Type B pancreatic cell (in vitro differentiated cells): Measurements from ENCODE around the gene AHRR. TPM values are rescaled to one million over a fixed set of nuclear protein-coding genes. Genes with fewer than 3 reads are reported as not detected.

Experiments used
- DNase-seq: peaks from one replicate; pipeline ENCODE4 v3.0.0; 2021; ENCODE audit warnings: mixed read lengths; ENCODE audit not compliant: unreplicated experiment; ENCODE audit errors: extremely low spot score
- H3K27ac Mint-ChIP-seq: 2 replicates; pipeline ENCODE4 v1.8.0; 2021; ENCODE audit warnings: mild to moderate bottlenecking, mixed read lengths
- H3K27me3 Mint-ChIP-seq: 2 replicates; pipeline ENCODE4 v1.8.0; 2021; ENCODE audit warnings: mixed read lengths
- H3K36me3 Mint-ChIP-seq: 2 replicates; pipeline ENCODE4 v1.8.0; 2021; ENCODE audit warnings: mixed read lengths
- H3K4me1 Mint-ChIP-seq: one replicate; pipeline ENCODE4 v1.8.0; 2021; ENCODE audit warnings: mixed read lengths; ENCODE audit not compliant: unreplicated experiment
- H3K4me3 Mint-ChIP-seq: 2 replicates; pipeline ENCODE4 v1.8.0; 2021; ENCODE audit warnings: mild to moderate bottlenecking, mixed read lengths
- H3K9me3 Mint-ChIP-seq: 2 replicates; pipeline ENCODE4 v1.8.0; 2021; ENCODE audit warnings: mixed read lengths
- total RNA-seq: library from RNA; stranded (reverse); gene quantifications from 2 replicates; pipeline ENCODE4 v1.2.1, GENCODE V29; 2021; ENCODE audit warnings: low replicate concordance
- TF ChIP-seq, protein P1 (sequence below): fragments of 200-600 bp; sonication (generic); conservative IDR thresholded peaks from 2 replicates; pipeline ENCODE4 v1.5.0; 2021; ENCODE audit warnings: antibody characterized with exemption, mild to moderate bottlenecking

Gene AHRR
- total RNA-seq, 1 donor from 2014 or later = 13.4 TPM

DNA sequence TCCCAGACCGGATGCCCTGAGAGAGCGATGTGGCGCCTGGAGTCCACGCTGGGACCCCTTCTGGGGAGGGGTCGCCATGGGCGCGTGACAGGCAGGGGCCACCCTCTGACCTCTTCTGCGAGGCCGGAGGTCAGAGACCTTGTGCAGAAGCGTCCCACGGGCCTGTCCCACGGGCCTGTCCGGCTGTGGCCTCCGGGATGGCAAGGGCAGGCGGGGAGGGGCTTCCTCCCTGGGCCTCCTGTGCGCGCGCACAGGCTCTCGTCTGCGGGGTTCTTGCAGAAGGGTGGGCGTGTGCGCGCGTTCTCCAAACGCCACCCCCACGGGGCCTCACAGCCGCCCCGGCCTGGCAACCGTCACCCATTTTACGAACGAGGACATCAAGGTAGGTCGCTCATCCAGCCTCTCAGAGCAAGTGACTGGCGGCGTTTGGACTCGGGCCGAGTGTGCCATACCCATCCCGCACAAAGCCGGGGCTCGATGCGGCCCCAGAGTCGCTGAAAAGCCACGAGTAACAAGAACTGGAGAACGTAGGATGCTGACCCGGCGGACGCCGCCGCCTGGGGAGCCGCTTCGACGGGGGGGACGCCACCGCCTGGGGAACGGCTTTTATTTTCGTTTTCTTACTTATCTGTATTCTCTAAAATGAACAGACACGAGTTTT lies 897 bp downstream of the AHRR start:
- Mint-ChIP-seq H3K4me3 (no peak overlapping the region), H3K4me1 (no peaks in the 10 kb centered on the region), H3K27me3 (peaks cover 47% of the 10 kb centered on the region), H3K27ac (no peak overlapping the region), H3K9me3 (no peaks in the 10 kb centered on the region), H3K36me3 (peaks cover 3% of the 10 kb centered on the region)
- TF ChIP-seq, protein P1, sequence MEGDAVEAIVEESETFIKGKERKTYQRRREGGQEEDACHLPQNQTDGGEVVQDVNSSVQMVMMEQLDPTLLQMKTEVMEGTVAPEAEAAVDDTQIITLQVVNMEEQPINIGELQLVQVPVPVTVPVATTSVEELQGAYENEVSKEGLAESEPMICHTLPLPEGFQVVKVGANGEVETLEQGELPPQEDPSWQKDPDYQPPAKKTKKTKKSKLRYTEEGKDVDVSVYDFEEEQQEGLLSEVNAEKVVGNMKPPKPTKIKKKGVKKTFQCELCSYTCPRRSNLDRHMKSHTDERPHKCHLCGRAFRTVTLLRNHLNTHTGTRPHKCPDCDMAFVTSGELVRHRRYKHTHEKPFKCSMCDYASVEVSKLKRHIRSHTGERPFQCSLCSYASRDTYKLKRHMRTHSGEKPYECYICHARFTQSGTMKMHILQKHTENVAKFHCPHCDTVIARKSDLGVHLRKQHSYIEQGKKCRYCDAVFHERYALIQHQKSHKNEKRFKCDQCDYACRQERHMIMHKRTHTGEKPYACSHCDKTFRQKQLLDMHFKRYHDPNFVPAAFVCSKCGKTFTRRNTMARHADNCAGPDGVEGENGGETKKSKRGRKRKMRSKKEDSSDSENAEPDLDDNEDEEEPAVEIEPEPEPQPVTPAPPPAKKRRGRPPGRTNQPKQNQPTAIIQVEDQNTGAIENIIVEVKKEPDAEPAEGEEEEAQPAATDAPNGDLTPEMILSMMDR = no peak
- no peak for DNase-seq

DNA sequence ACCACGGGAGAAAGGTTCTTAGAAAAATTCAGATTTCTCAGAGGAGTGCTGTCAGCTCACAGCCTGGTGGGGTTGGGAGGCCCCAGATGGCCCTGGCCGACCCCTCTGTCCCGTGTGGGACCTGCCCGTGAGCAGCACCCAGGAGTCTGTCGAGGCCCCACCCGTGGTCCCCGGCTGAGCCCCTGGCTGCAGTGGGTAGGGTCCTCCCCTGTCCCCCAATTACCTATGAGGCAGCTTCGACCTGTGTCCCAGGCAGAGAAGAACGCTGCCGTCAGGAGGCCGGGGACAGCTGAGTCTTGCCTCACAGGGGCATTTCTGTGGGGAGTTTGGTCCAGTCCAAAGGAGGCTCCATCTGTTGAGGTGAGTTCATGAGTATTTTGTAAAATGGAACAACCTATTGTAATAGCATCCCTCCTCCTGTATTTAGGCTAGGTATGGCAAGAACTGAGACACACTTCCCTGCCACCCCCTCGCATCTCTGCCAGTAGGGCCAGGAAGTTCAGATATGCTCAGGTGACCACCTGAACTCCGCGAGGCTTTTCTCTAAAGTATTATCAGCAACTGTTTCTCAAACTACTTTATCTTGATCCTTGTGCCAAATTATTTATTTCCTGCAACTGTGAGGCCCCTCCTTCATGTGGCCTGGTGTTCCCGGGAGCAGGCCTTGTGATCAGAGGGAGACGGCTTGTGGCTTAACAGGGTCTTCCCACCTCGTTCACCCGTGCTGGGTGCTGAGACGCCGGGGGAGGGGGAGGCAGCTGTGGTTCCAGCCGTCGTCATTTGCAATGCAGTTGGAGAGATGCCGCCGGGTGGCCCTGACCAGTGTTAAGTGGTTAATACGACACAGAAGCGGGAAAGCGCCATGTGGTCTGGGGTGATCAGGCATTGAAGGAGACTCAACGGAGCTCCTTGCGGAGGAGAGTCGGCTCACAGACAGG lies 1.7 kb downstream of the AHRR start:
- H3K36me3 Mint-ChIP-seq = peaks cover 4% of the 10 kb centered on the region
- no peaks in the 10 kb centered on the region for H3K4me1 Mint-ChIP-seq
- H3K4me3 Mint-ChIP-seq = peak overlapping the region; percentile 55
- no peak for DNase-seq
- no peaks in the 10 kb centered on the region for H3K9me3 Mint-ChIP-seq
- peaks cover 47% of the 10 kb centered on the region for H3K27me3 Mint-ChIP-seq
- no peak overlapping the region for H3K27ac Mint-ChIP-seq
- TF ChIP-seq, protein P1 = no peak

DNA sequence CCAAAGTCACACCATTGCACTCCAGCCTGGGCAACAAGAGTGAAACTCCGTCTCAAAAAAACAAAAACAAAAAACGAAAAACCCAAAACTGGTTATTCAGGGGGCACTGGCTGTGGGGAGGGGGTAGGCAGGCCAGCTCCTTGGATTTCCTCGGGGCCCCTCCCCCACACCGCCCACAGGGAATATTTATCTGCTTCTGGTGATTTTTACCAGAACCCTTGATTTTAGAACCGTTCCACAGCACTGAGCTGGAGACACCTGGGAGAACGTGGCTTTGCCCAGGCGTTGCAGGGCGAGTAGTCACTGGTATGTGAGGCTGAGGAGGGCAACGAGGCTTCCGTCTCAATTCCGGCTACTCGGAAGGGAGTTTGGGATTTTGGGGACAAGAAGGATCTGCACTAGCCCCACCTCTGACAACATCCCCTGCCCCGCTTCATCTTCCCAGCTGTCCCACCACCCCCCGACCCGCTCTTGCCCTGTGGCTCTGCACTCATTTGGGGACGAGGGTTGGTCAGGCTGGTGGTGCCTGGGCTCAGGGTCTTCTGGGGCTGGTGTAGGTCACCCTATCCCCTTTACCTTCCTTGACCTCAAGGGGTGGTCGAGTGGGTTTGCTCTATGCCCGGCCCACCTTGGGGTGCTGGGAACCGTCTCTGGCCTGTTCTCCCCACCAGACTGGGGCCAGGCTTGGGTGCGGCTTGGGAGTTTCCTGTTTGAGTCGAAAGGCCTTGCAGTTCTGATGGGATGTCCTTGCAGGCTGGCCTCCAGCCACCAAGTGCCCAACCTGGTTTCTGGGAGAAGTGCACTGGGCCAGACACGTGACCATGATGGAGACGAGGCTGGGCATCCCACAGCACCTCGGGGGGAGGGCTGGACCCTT lies 3.5 kb downstream of the AHRR start:
- Mint-ChIP-seq H3K27ac (no peak overlapping the region), H3K27me3 (peaks cover 46% of the 10 kb centered on the region), H3K4me1 (no peaks in the 10 kb centered on the region), H3K36me3 (peaks cover 4% of the 10 kb centered on the region), H3K4me3 (no peak overlapping the region), H3K9me3 (no peaks in the 10 kb centered on the region)
- TF ChIP-seq, protein P1 = no peak
- no peak for DNase-seq

DNA sequence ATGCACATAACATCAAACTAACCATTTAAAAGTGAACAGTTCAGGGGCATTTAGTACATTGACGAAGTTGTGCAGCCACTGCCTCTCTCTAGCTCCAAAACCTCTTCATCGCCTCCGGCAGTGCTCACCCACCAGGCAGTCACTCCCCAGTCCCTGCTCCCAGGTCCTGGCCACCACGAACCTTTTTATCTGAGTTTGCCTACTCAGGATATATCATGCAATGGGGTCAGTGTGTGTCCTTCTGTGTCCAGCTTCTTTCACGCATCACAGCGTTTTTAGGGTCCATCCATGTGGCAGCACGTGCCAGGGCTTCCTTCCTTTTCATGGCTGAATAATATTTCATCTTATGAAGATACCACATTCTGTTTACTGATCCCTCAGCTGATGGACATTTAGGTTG lies 4.6 kb downstream of the AHRR start:
- DNase-seq = no peak
- H3K27ac Mint-ChIP-seq = no peak overlapping the region

More for the DNA sequence above, 4.6 kb downstream of the AHRR start:
- Mint-ChIP-seq H3K27me3 (peaks cover 36% of the 10 kb centered on the region), H3K4me3 (no peak overlapping the region), H3K36me3 (peaks cover 4% of the 10 kb centered on the region), H3K4me1 (no peaks in the 10 kb centered on the region), H3K9me3 (no peaks in the 10 kb centered on the region)
- TF ChIP-seq, protein P1 = no peak
